Dendritic cell treated with granulocyte-macrophage colony-stimulating factor and Interleukin-4, amounts not matched to agents 40 ng/mL and 50 ng/mL, for 4 days (primary cell): ENCODE results near the gene KIRREL3.

Experiments
- H3K27ac Mint-ChIP-seq: one replicate; pipeline ENCODE4 v1.8.0; 2022; ENCODE audit warnings: mild to moderate bottlenecking, mixed read lengths
- H3K27me3 Mint-ChIP-seq: one replicate; pipeline ENCODE4 v1.8.0; 2022; ENCODE audit warnings: mild to moderate bottlenecking, mixed read lengths
- H3K36me3 Mint-ChIP-seq: one replicate; pipeline ENCODE4 v1.8.0; 2022; ENCODE audit warnings: low read depth, mixed read lengths
- H3K4me1 Mint-ChIP-seq: one replicate; pipeline ENCODE4 v1.8.0; 2022; ENCODE audit warnings: low read depth, mixed read lengths
- H3K4me3 Mint-ChIP-seq: one replicate; pipeline ENCODE4 v1.8.0; 2022; ENCODE audit warnings: mild to moderate bottlenecking, moderate library complexity, mixed read lengths
- H3K9me3 Mint-ChIP-seq: one replicate; pipeline ENCODE4 v1.8.0; 2022; ENCODE audit warnings: mixed read lengths
- intact Hi-C: fragments of 100-400 bp; cut with micrococcal nuclease; formaldehyde crosslinking; loops from one replicate; pipeline ENCODE4 v1.15.0; 2022

The KIRREL3 gene

DNA sequence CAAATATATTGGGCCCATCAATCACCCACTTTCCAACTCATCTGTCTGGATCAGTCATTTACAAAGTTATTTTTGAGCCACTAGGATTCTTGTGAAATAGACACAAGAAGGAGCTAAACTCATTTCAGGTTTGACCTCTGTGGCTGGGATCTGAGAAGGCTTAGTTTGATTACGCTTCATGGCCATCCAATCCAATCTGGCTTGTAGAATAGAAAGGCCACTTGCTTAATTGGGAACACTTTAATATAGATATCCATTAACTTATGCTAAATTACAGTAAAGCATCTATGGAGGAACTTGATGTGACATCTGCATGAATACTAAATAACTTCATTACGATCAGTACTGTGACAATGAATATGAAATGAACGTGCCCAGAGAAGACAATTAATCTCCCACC, 360.9 kb downstream of the KIRREL3 start:
- H3K9me3 Mint-ChIP-seq: no peaks in the 10 kb centered on the region
- no peak overlapping the region for H3K4me3 Mint-ChIP-seq
- no peaks in the 10 kb centered on the region for H3K36me3 Mint-ChIP-seq
- intact Hi-C loops: no loop called here
- no peaks in the 10 kb centered on the region for H3K4me1 Mint-ChIP-seq
- H3K27ac Mint-ChIP-seq: no peak overlapping the region
- peaks cover 6% of the 10 kb centered on the region for H3K27me3 Mint-ChIP-seq

DNA sequence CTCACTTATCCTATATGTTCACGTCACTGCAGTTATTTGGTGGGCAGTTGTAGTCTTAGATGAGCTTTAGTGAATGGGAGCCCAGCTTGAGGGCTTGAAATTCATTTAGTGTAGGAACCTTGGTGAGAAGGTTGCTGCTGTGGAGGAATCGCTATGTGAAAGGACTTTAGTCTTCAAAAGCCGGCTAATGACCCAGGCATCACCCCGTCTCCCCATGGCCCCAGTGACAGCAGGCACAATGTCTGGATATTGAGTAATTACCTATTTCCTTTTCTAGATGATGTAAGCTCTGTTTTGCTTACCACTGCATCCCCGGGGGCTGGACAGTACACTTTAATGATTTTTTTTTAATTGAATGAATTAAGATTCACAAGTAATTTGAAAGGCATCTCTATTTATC, 361.9 kb downstream of the KIRREL3 start:
- no peak overlapping the region for H3K27ac Mint-ChIP-seq

DNA sequence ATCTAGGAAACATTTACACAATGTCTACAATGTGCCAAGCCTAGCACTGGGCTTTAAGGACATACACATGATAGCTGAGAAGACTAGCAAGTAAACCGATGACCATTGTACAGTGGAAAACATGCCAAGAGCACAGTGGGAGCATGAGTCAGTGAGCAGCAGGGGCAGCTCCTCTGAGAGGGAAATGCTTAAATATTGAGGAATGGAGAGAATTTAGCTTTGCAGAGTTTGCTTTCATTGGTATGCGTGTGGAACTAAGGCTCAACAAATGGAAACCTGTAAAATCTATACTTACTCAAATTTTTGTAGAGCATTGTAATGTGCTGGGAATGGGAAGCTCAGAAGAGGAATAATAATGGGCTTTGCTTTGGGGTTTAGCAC, 362.8 kb downstream of the KIRREL3 start:
- Mint-ChIP-seq H3K27ac (no peak overlapping the region), H3K4me1 (no peaks in the 10 kb centered on the region), H3K36me3 (no peaks in the 10 kb centered on the region), H3K9me3 (no peaks in the 10 kb centered on the region), H3K4me3 (no peak overlapping the region), H3K27me3 (peaks cover 6% of the 10 kb centered on the region)
- intact Hi-C loops: no loop called here

More for the DNA sequence above, 361.9 kb downstream of the KIRREL3 start:
- Mint-ChIP-seq H3K4me1 (no peaks in the 10 kb centered on the region), H3K36me3 (no peaks in the 10 kb centered on the region), H3K9me3 (no peaks in the 10 kb centered on the region), H3K4me3 (no peak overlapping the region), H3K27me3 (peaks cover 6% of the 10 kb centered on the region)
- intact Hi-C loops: no loop called here

DNA sequence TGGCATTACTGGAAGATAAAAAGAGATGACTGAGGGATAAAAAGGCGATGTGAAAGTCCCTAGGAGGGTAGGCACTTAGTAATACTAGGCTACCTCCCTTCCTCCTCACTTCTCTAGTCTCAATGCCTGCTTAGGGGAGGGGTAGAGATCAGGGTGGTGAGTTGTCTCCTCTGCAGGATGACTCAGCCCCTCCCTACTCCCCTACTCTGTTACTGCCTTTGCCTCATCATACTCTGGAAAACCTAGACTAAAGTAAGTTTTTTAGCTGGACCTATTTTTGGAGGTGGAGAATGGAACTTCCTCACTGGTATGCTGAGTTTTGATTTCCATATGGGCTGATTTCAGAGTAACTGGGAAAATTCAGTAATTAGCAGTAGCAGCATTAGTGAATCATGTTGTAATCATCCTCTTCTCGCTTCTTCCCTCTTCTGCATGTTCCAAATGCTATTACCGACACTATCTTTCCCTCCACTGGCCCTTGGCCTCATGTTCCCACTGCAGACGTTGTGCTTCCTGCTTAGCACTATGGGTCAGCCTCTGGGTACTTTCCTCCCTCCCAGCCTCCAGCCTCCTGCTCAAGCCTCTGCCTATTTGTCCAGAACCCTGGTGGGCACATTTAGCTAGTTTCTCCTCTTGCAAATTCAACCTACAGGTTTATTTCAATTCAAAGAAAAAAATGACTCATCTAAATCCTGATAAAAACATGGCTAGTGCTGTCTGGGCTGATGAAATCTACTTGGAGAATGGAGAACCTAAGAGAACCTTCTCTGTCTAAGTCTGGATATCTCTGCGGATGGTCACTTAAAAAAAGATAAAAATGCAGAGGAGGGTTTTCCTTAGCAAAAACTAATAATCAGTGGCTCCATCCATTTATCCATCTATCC, 363.4 kb downstream of the KIRREL3 start:
- H3K9me3 Mint-ChIP-seq: no peaks in the 10 kb centered on the region
- intact Hi-C loops: no loop called here
- peaks cover 6% of the 10 kb centered on the region for H3K27me3 Mint-ChIP-seq
- no peaks in the 10 kb centered on the region for H3K4me1 Mint-ChIP-seq
- H3K27ac Mint-ChIP-seq: no peak overlapping the region
- H3K36me3 Mint-ChIP-seq: no peaks in the 10 kb centered on the region
- no peak overlapping the region for H3K4me3 Mint-ChIP-seq

DNA sequence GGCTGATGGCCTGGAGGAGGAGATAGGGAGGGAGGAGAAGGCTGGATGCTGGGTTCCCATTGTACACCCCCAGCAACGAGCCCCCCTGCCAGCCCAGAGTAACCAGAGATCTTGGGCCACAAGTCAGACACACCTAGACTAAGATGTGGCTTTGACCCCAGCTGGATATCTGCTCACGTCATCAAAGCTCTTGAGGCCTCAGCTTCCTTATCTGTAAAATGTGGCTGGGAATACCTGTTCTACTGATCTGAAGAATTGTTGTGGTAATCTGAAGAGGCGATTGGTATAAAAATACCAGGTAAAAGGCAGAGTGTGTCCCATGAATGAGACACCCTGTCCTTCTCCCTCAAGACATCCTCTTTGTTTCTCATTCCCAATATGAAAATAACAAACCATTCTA, 365.1 kb downstream of the KIRREL3 start:
- H3K4me1 Mint-ChIP-seq: no peaks in the 10 kb centered on the region
- H3K27me3 Mint-ChIP-seq: peaks cover 6% of the 10 kb centered on the region
- no peaks in the 10 kb centered on the region for H3K36me3 Mint-ChIP-seq
- H3K4me3 Mint-ChIP-seq: no peak overlapping the region
- intact Hi-C loops: no loop called here
- no peak overlapping the region for H3K27ac Mint-ChIP-seq
- H3K9me3 Mint-ChIP-seq: no peaks in the 10 kb centered on the region

DNA sequence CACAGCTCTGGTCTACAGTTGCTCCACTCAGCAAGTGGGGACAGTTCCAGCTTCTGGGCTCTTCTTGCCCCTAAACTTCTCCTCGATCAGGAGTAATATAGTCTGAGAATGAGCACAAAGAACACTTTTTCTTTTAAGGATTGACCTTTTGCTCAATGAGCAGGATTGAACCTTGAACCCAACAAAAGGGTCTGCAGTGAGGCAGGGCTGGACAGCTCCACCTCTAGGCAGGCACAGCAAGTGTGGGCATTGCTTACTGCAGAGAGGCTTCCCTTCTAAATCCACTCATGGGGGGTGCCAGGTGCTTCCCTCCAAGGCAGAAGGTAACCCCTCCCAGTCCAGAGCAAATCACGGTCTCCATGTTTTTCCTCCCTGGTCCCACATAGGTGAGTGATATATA, 365.6 kb downstream of the KIRREL3 start:
- intact Hi-C loops: no loop called here
- Mint-ChIP-seq H3K9me3 (no peaks in the 10 kb centered on the region), H3K4me1 (no peaks in the 10 kb centered on the region), H3K27me3 (peaks cover 6% of the 10 kb centered on the region), H3K36me3 (no peaks in the 10 kb centered on the region), H3K4me3 (no peak overlapping the region), H3K27ac (no peak overlapping the region)

DNA sequence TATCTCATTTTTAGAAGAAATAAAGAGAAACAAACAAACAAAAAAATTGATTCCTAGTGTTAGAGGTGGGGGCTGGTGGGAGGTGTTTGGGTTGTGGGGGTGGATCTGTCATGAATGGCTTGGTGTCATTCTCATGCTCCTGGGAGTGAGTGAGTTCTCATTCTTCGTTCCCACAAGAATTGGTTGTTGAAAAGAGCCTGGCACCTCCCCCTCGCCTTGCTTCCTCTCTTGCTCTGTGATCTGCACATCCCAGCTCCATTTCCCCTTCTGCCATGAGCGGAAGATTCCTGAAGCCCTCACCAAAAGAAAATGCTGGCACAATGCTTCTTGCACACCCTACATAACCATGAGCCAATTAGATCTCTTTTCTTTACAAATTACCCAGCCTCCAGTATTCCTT, 367.2 kb downstream of the KIRREL3 start:
- Mint-ChIP-seq H3K4me1 (no peaks in the 10 kb centered on the region), H3K27me3 (peaks cover 6% of the 10 kb centered on the region), H3K9me3 (no peaks in the 10 kb centered on the region), H3K27ac (no peak overlapping the region), H3K36me3 (no peaks in the 10 kb centered on the region), H3K4me3 (no peak overlapping the region)
- intact Hi-C loops: no loop called here

DNA sequence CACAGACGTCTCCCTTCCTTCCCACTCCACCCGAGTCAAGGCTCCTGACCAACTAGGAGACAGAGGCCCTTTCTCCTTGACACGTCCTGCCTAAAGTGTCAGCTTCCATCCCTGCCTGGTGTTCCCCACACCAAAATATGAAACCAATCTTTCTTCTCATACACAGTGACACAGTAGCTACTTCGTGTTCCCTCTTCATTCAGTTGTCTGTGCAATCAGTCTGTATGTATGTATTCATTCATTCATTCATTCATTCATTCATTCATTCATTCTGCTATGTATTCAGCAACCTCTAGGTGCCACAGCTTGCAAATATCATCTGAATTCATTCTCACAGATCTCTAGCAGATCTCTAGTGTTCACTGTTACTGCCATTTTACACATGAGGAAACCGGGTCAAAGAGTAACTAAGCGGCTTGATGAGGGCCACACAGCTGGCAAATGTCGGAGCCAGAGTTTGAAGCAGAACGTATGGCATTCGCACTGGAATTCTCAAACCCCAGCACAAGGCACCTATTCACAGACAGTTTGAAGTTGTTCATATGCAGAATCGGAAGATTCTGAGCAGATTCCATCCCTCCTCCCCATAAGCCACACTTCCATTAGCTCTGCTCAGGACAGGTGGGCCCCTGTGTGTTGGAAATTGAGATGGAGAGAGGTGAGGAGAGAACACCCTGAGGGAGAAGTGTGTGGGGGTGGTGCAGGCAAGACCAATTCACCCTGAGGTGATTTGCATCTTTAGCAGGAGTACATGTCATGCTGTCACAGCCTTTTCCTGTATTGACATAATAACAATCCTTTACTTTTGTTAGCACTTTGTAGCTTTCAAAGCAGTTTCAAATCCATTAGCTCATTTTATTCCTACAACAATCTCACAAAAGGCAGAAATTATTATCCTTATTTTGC, 369.4 kb downstream of the KIRREL3 start:
- H3K9me3 Mint-ChIP-seq: no peaks in the 10 kb centered on the region
- H3K27ac Mint-ChIP-seq: no peak overlapping the region
- no peaks in the 10 kb centered on the region for H3K4me1 Mint-ChIP-seq
- no peaks in the 10 kb centered on the region for H3K36me3 Mint-ChIP-seq
- intact Hi-C loops: no loop called here
- no peak overlapping the region for H3K4me3 Mint-ChIP-seq
- no peaks in the 10 kb centered on the region for H3K27me3 Mint-ChIP-seq

DNA sequence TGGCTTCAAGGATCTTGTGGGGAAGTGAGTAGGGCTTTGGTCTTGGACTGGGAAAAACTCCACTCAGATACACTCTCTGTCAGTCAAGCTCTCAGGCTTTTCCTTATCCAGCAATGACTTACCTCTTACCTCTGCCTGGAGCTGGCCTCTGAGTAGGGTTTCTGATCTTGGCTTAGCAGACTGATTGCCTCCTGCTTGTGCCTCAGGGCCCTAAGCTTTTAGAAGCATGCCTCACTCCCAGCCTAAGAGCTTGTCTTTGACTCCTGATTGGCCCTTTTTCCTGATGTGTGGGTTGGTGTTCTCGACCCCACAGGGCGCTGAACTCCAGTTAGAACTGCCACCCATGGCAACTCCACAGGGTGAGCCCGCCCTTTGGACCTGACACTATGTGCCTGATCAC, 370.1 kb downstream of the KIRREL3 start:
- intact Hi-C loops: no loop called here

DNA sequence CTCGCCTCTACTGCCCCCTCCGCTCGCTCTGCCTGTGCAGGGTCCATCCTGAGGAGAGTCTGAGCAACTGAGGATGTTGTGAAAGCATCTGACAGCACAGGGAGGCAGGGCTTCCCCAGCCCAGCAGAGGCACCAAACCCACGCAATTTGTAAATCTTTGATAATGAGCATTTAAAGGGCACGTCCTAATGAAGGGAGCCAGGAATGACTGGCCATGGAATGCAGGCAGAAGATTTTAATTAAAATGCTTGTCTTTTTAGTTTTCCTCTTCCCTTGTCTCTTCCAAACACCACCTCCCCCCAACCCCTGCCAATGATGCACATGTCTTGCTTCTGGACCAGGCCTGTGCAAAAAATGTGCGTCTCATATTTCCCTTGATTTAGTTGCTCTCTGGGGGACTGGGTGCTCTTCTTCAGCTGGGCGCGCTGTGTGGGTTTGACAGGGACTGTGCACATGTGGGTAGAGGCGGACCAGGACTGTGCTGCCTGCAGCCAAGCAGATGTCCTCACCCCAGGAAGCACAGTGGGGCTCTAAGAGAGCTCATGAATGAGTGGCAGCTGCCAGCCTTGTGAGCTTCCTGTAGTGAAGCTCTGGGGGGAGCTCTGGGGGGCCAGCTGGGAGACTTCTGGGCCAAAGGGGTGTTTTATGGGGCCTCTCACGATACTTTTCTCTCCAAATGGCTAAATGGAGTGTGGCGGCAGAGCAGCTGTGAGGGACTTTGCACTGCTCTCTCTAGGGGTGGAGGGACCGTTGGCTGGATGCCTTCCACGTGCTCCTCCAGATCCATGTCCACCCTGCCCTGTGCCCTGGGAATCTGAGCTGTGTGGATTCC, 371.6 kb downstream of the KIRREL3 start:
- Mint-ChIP-seq H3K27me3 (no peaks in the 10 kb centered on the region), H3K9me3 (no peaks in the 10 kb centered on the region), H3K4me1 (no peaks in the 10 kb centered on the region), H3K27ac (no peak overlapping the region), H3K4me3 (no peak overlapping the region), H3K36me3 (no peaks in the 10 kb centered on the region)
- intact Hi-C loops: no loop called here

More for the DNA sequence above, 370.1 kb downstream of the KIRREL3 start:
- H3K36me3 Mint-ChIP-seq: no peaks in the 10 kb centered on the region
- no peak overlapping the region for H3K27ac Mint-ChIP-seq
- no peaks in the 10 kb centered on the region for H3K27me3 Mint-ChIP-seq
- H3K4me1 Mint-ChIP-seq: no peaks in the 10 kb centered on the region
- no peak overlapping the region for H3K4me3 Mint-ChIP-seq
- H3K9me3 Mint-ChIP-seq: no peaks in the 10 kb centered on the region

DNA sequence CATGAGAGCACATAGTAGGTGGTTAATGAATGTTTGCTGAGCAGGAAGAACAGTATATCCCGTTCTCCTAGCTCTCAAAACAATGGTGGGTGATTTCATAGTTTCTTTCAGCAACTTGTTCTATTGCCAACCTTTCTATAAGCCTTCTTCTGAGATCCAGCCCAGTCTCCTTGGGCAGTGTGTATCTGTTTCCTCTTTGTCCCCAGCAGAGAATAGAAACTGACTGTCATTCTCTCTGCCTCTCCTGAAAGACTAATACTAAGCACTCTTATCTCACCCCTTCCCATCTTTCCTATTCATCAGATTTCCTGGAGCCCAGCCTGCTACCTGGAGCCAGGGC, 372.1 kb downstream of the KIRREL3 start:
- Mint-ChIP-seq H3K27me3 (no peaks in the 10 kb centered on the region), H3K4me1 (no peaks in the 10 kb centered on the region), H3K9me3 (no peaks in the 10 kb centered on the region), H3K27ac (no peak overlapping the region), H3K4me3 (no peak overlapping the region), H3K36me3 (no peaks in the 10 kb centered on the region)
- intact Hi-C loops: no loop called here

DNA sequence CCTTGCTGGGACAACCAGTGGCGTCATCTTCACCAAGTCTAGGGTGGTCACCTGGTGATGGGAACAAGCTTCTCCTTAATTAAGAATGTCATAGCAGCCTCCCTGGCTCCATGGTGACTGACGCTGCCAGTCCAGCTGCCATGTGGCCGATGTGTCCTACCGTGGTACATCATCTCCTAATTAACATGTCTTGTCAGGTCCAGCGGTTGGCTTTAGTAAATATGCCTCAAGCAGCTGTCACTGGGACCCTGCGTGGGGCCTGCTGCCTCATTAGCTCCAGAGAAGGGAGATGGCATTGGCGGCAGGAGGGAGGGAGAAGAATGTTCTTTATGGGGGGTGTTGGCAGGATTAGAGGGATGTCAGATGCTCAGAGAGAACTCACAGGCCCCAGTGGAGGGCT, 373.1 kb downstream of the KIRREL3 start:
- H3K36me3 Mint-ChIP-seq: no peaks in the 10 kb centered on the region
- H3K27me3 Mint-ChIP-seq: no peaks in the 10 kb centered on the region

DNA sequence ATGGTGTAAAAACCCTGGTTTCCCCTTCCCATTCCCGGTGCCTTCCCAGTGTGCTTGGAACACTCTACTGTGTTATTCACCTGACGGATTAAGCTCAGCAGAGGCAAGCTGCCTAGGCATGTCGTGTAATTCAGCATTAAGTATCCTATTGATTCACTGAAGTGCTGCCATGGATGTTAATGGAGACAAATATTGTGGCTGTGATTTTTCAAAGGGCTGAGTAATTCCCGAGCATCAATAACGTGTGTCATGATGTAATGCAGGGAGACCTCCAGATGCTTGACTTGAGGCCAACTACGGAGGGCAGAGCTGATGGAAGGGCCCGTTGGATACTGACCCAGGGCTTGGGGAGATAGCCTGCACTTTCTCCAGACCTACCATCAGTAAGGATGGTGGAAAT, 376.1 kb downstream of the KIRREL3 start:
- no peaks in the 10 kb centered on the region for H3K36me3 Mint-ChIP-seq
- H3K9me3 Mint-ChIP-seq: no peaks in the 10 kb centered on the region
- no peak overlapping the region for H3K27ac Mint-ChIP-seq
- no peaks in the 10 kb centered on the region for H3K4me1 Mint-ChIP-seq
- intact Hi-C loops: no loop called here
- no peaks in the 10 kb centered on the region for H3K27me3 Mint-ChIP-seq
- no peak overlapping the region for H3K4me3 Mint-ChIP-seq

More for the DNA sequence above, 373.1 kb downstream of the KIRREL3 start:
- Mint-ChIP-seq H3K27ac (no peak overlapping the region), H3K9me3 (no peaks in the 10 kb centered on the region), H3K4me3 (no peak overlapping the region), H3K4me1 (no peaks in the 10 kb centered on the region)
- intact Hi-C loops: no loop called here

DNA sequence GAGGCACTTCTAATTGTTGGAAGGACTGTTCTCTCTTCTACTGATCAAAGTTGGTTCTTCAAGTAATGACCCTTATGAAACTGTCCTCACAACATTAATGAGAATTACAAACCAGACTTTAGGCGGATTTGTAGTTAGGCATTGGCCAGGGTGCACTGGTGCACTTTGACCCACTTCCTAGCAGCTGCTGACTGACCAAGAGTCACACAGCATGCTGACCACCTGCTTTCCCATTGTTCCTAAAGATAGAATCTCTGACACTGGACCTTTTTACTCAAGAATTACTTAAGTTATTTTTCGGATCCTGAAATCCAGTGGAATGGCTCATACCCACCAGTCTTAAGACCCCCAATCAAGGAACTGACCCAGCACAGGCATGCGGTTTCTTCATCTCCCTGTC, 381.1 kb downstream of the KIRREL3 start:
- H3K27me3 Mint-ChIP-seq: no peaks in the 10 kb centered on the region
- H3K27ac Mint-ChIP-seq: no peak overlapping the region
- H3K36me3 Mint-ChIP-seq: no peaks in the 10 kb centered on the region
- H3K4me1 Mint-ChIP-seq: no peaks in the 10 kb centered on the region
- H3K9me3 Mint-ChIP-seq: no peaks in the 10 kb centered on the region
- no peak overlapping the region for H3K4me3 Mint-ChIP-seq
- intact Hi-C loops: no loop called here
